ENCODE measurements around the gene HTRA3.

HTRA3 gene

GRCh38 chr4:8329859-8330761 lies 60.6 kb downstream of the HTRA3 start:
- Histone ChIP-seq H2AFZ (no peak overlapping the region), H3K9ac (no peak overlapping the region), H3K4me3 (ENCODE audit: low read depth, low read length) (no peak overlapping the region), H3K9me3 (ENCODE audit: control insufficient read depth, low read length) (no peaks in the 10 kb centered on the region), H3K36me3 (ENCODE audit: control insufficient read depth, insufficient read depth, low read length) (no peaks in the 10 kb centered on the region), H3K79me2 (no peaks in the 10 kb centered on the region), H3K27ac (no peak overlapping the region), H3K4me2 (ENCODE audit: low read length) (no peak overlapping the region), H3K27me3 (ENCODE audit: control insufficient read depth, insufficient read depth, low read length) (no peaks in the 10 kb centered on the region), H3K4me1 (no peaks in the 10 kb centered on the region)
- no peak for TF ChIP-seq CTCF (IDR thresholded peaks at IDR 0.05)

- Histone ChIP-seq H3K9ac (no peak overlapping the region), H3K9me3 (ENCODE audit: control insufficient read depth, low read length) (no peaks in the 10 kb centered on the region), H3K27me3 (ENCODE audit: control insufficient read depth, insufficient read depth, low read length) (no peaks in the 10 kb centered on the region), H3K4me2 (ENCODE audit: low read length) (no peak overlapping the region), H3K27ac (no peak overlapping the region), H3K4me3 (ENCODE audit: low read depth, low read length) (no peak overlapping the region), H3K36me3 (ENCODE audit: control insufficient read depth, insufficient read depth, low read length) (no peaks in the 10 kb centered on the region), H3K79me2 (no peaks in the 10 kb centered on the region), H3K4me1 (no peaks in the 10 kb centered on the region), H2AFZ (no peak overlapping the region)
- TF ChIP-seq CTCF (IDR thresholded peaks at IDR 0.05) = no peak
Measured at GRCh38 chr4:8330821-8331574, 61.4 kb downstream of the HTRA3 start.

GRCh38 chr4:8331575-8331955 lies 62.0 kb downstream of the HTRA3 start:
- H3K9me3 ChIP-seq (ENCODE audit: control insufficient read depth, low read length) = no peaks in the 10 kb centered on the region
- H3K4me3 ChIP-seq (ENCODE audit: low read depth, low read length) = no peak overlapping the region
- H3K79me2 ChIP-seq = no peaks in the 10 kb centered on the region
- H3K4me1 ChIP-seq = no peaks in the 10 kb centered on the region
- H2AFZ ChIP-seq = no peak overlapping the region
- H3K36me3 ChIP-seq (ENCODE audit: control insufficient read depth, insufficient read depth, low read length) = no peaks in the 10 kb centered on the region
- H3K27me3 ChIP-seq (ENCODE audit: control insufficient read depth, insufficient read depth, low read length) = no peaks in the 10 kb centered on the region
- no peak overlapping the region for H3K9ac ChIP-seq
- no peak for TF ChIP-seq CTCF (IDR thresholded peaks at IDR 0.05)
- H3K4me2 ChIP-seq (ENCODE audit: low read length) = no peak overlapping the region
- H3K27ac ChIP-seq = no peak overlapping the region

GRCh38 chr4:8332038-8332857 lies 62.7 kb downstream of the HTRA3 start:
- H3K4me3 ChIP-seq (ENCODE audit: low read depth, low read length) = no peak overlapping the region
- no peaks in the 10 kb centered on the region for H3K9me3 ChIP-seq (ENCODE audit: control insufficient read depth, low read length)
- H3K4me1 ChIP-seq = no peaks in the 10 kb centered on the region
- H2AFZ ChIP-seq = no peak overlapping the region
- no peaks in the 10 kb centered on the region for H3K79me2 ChIP-seq
- no peak overlapping the region for H3K4me2 ChIP-seq (ENCODE audit: low read length)
- no peaks in the 10 kb centered on the region for H3K36me3 ChIP-seq (ENCODE audit: control insufficient read depth, insufficient read depth, low read length)
- no peak overlapping the region for H3K9ac ChIP-seq
- no peak overlapping the region for H3K27ac ChIP-seq
- TF ChIP-seq CTCF (IDR thresholded peaks at IDR 0.05) = no peak
- H3K27me3 ChIP-seq (ENCODE audit: control insufficient read depth, insufficient read depth, low read length) = no peaks in the 10 kb centered on the region

Measured in parathyroid adenoma (tissue), 2 donors.